ENCODE measurements around the gene KSR1.

The KSR1 gene

GRCh38 chr17:27610304-27610677, 154.0 kb downstream of the KSR1 start:
- Histone ChIP-seq H3K36me3 (ENCODE audit: insufficient read depth, low read length) (peaks cover 80% of the 10 kb centered on the region), H3K9ac (ENCODE audit: insufficient read length) (no peak overlapping the region), H3K27ac (no peak overlapping the region), H3K9me3 (ENCODE audit: low read depth, low read length) (no peaks in the 10 kb centered on the region), H3K4me3 (no peak overlapping the region)
- TF ChIP-seq FOXP2 (optimal IDR thresholded peaks at IDR 0.05; ENCODE audit: control extremely low read depth, extremely low read length, insufficient read depth) (no peak), EZH2 (IDR thresholded peaks at IDR 0.05) (no peak), POLR2AphosphoS5 (IDR thresholded peaks at IDR 0.05; ENCODE audit: borderline replicate concordance, low read depth, low read length) (no peak)
- DNase-seq (ENCODE audit: low read depth, low spot score) = no peak

DNA sequence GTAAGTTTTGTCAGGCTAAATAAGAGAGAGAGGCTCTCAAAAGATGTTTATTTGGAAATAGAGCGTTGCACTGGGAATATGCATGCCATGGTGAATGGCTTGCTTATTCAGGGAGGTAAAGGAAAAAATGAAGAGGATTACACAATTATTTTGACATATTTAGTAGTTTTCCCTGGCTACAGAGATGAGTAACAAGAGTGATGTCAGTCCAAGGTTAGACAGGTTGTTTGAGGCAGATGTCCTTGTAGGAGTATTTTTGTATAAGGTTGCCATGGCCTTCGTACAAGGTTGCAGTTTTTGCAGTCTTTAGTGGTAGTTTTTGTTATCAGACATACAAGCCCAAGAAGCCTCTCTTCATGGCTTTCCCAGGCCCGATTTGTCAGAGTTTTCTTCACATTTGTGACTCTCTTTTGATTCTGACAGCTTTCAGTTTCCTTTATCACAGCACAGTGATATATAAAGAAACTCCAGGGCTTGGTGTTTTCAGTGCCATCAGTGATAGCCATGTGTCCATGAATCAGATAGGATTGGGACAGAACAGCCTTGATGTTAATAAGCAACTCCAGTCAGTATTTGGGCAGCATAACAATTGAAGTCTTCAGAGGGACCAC, 156.0 kb downstream of the KSR1 start:
- H3K9ac ChIP-seq (ENCODE audit: insufficient read length) = no peak overlapping the region
- TF ChIP-seq POLR2AphosphoS5 (IDR thresholded peaks at IDR 0.05; ENCODE audit: borderline replicate concordance, low read depth, low read length) (no peak), FOXP2 (optimal IDR thresholded peaks at IDR 0.05; ENCODE audit: control extremely low read depth, extremely low read length, insufficient read depth) (no peak)
- H3K9me3 ChIP-seq (ENCODE audit: low read depth, low read length) = no peaks in the 10 kb centered on the region
- H3K36me3 ChIP-seq (ENCODE audit: insufficient read depth, low read length) = peaks cover 82% of the 10 kb centered on the region
- DNase-seq (ENCODE audit: low read depth, low spot score) = no peak
- H3K4me3 ChIP-seq = no peak overlapping the region
- H3K27ac ChIP-seq = no peak overlapping the region

- no peak for TF ChIP-seq POLR2AphosphoS5 (IDR thresholded peaks at IDR 0.05; ENCODE audit: borderline replicate concordance, low read depth, low read length)
- no peak for TF ChIP-seq EZH2 (IDR thresholded peaks at IDR 0.05)
- TF ChIP-seq FOXP2 (optimal IDR thresholded peaks at IDR 0.05; ENCODE audit: control extremely low read depth, extremely low read length, insufficient read depth) = no peak
- DNase-seq (ENCODE audit: low read depth, low spot score) = no peak
- Histone ChIP-seq H3K9me3 (ENCODE audit: low read depth, low read length) (no peaks in the 10 kb centered on the region), H3K36me3 (ENCODE audit: insufficient read depth, low read length) (peaks cover 80% of the 10 kb centered on the region), H3K4me3 (no peak overlapping the region), H3K9ac (ENCODE audit: insufficient read length) (no peak overlapping the region), H3K27ac (no peak overlapping the region)
Measured at GRCh38 chr17:27613433-27613832, 157.2 kb downstream of the KSR1 start.

DNA sequence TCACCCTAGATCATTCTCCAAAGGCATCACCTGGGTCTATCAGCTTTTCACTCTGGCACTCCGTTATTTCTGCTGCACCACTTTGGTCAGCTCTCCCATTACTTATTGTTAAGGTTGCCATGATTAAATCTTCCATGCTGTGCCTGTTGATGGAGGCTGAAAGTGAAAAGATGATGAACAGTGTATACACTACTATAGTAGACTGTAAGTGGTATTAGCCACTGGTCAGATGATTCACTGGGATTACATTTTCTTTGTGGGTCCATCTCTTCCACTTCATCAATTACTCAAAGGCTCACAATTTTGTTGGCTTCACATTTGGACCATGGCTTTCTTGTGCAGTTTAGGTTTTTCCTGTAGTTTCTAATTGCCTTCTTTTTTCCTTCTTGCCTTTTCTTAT, 158.9 kb downstream of the KSR1 start:
- Histone ChIP-seq H3K9me3 (ENCODE audit: low read depth, low read length) (no peaks in the 10 kb centered on the region), H3K4me3 (no peak overlapping the region), H3K36me3 (ENCODE audit: insufficient read depth, low read length) (peaks cover 71% of the 10 kb centered on the region), H3K27ac (no peak overlapping the region), H3K9ac (ENCODE audit: insufficient read length) (no peak overlapping the region)
- TF ChIP-seq POLR2AphosphoS5 (IDR thresholded peaks at IDR 0.05; ENCODE audit: borderline replicate concordance, low read depth, low read length) = no peak
- no peak for DNase-seq (ENCODE audit: low read depth, low spot score)

GRCh38 chr17:27616414-27616813, 160.2 kb downstream of the KSR1 start:
- Histone ChIP-seq H3K9me3 (ENCODE audit: low read depth, low read length) (no peaks in the 10 kb centered on the region), H3K4me3 (no peak overlapping the region), H3K27ac (no peak overlapping the region), H3K9ac (ENCODE audit: insufficient read length) (no peak overlapping the region), H3K36me3 (ENCODE audit: insufficient read depth, low read length) (peaks cover 71% of the 10 kb centered on the region)
- DNase-seq (ENCODE audit: low read depth, low spot score) = no peak
- TF ChIP-seq FOXP2 (optimal IDR thresholded peaks at IDR 0.05; ENCODE audit: control extremely low read depth, extremely low read length, insufficient read depth) = no peak

DNA sequence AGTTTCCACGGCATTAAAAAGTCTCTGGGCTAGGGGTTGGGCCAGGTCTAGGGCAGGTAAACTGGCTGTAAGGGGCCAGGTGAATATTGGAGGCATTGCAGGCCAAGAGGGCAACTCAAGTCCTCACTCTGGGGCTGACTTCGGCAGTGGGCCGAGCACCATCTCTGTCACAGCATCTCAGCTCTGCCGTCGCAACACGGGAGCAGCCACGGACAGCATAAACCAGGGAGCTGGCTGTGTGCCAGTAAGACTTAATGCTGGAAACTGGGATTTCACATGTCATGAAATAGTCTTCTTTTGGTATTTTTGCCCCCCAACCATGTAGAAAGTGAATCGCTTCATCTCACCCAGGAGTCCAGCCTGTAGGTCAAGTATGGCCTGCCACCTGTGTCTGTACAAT, 162.2 kb downstream of the KSR1 start:
- Histone ChIP-seq H3K9ac (ENCODE audit: insufficient read length) (no peak overlapping the region), H3K36me3 (ENCODE audit: insufficient read depth, low read length) (peaks cover 79% of the 10 kb centered on the region), H3K9me3 (ENCODE audit: low read depth, low read length) (no peaks in the 10 kb centered on the region), H3K4me3 (no peak overlapping the region), H3K27ac (no peak overlapping the region)
- no peak for DNase-seq (ENCODE audit: low read depth, low spot score)
- no peak for TF ChIP-seq FOXP2 (optimal IDR thresholded peaks at IDR 0.05; ENCODE audit: control extremely low read depth, extremely low read length, insufficient read depth)
- no peak for TF ChIP-seq POLR2AphosphoS5 (IDR thresholded peaks at IDR 0.05; ENCODE audit: borderline replicate concordance, low read depth, low read length)
- TF ChIP-seq EZH2 (IDR thresholded peaks at IDR 0.05) = no peak

GRCh38 chr17:27620721-27621120, 164.5 kb downstream of the KSR1 start:
- no peak for DNase-seq (ENCODE audit: low read depth, low spot score)
- TF ChIP-seq FOXP2 (optimal IDR thresholded peaks at IDR 0.05; ENCODE audit: control extremely low read depth, extremely low read length, insufficient read depth) = no peak
- TF ChIP-seq POLR2AphosphoS5 (IDR thresholded peaks at IDR 0.05; ENCODE audit: borderline replicate concordance, low read depth, low read length) = no peak
- Histone ChIP-seq H3K4me3 (no peak overlapping the region), H3K36me3 (ENCODE audit: insufficient read depth, low read length) (peaks cover 63% of the 10 kb centered on the region), H3K9ac (ENCODE audit: insufficient read length) (no peak overlapping the region), H3K27ac (no peak overlapping the region), H3K9me3 (ENCODE audit: low read depth, low read length) (no peaks in the 10 kb centered on the region)

- Histone ChIP-seq H3K9ac (ENCODE audit: insufficient read length) (no peak overlapping the region), H3K4me3 (no peak overlapping the region), H3K36me3 (ENCODE audit: insufficient read depth, low read length) (peaks cover 57% of the 10 kb centered on the region), H3K27ac (no peak overlapping the region), H3K9me3 (ENCODE audit: low read depth, low read length) (no peaks in the 10 kb centered on the region)
- TF ChIP-seq EZH2 (IDR thresholded peaks at IDR 0.05) (no peak), POLR2AphosphoS5 (IDR thresholded peaks at IDR 0.05; ENCODE audit: borderline replicate concordance, low read depth, low read length) (no peak), FOXP2 (optimal IDR thresholded peaks at IDR 0.05; ENCODE audit: control extremely low read depth, extremely low read length, insufficient read depth) (no peak)
- no peak for DNase-seq (ENCODE audit: low read depth, low spot score)
Measured at GRCh38 chr17:27621536-27621935, 165.3 kb downstream of the KSR1 start.

DNA sequence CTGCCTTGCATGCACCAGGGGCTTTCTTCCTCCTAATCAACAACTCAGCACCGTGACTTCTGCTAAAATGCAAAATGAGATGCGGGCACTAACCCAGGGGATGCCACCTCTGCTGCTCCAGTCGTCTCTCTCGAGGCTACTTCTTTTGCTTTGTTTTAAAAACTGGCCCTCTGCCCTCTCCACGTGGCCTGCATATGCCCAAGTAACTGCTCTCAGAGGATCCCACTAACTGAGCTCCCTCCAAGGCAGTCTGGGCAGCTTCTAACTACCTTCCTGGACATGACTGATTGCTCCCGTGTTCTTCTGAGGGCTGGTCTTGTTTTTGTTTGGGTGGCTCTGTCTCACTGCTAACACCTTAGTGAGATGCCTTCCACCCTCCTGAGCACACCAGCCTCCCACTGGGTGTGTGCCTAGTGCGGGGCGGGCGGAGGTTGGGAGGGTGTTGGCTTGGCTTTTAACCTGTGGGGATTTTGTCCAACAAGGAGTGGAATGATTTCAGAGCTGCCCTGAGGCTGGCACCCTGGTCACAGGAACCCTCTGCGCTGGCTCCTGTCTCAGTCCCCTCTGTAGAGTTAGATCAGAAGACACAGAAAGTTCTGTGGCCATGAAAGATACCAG, 165.8 kb downstream of the KSR1 start:
- H3K4me3 ChIP-seq = no peak overlapping the region

More for the DNA sequence above, 165.8 kb downstream of the KSR1 start:
- TF ChIP-seq FOXP2 (optimal IDR thresholded peaks at IDR 0.05; ENCODE audit: control extremely low read depth, extremely low read length, insufficient read depth) (no peak), EZH2 (IDR thresholded peaks at IDR 0.05) (no peak), POLR2AphosphoS5 (IDR thresholded peaks at IDR 0.05; ENCODE audit: borderline replicate concordance, low read depth, low read length) (no peak)
- Histone ChIP-seq H3K27ac (no peak overlapping the region), H3K9ac (ENCODE audit: insufficient read length) (no peak overlapping the region), H3K36me3 (ENCODE audit: insufficient read depth, low read length) (peaks cover 52% of the 10 kb centered on the region), H3K9me3 (ENCODE audit: low read depth, low read length) (no peaks in the 10 kb centered on the region)
- DNase-seq (ENCODE audit: low read depth, low spot score) = no peak
